HL-60/S4 treated with phorbol 12-myristate 13-acetate at 8.2 ng/mL for 4 days and 3 days (cell line): ENCODE results near the gene CACNA1D.

Experiments used
- in situ Hi-C: fragments of 300-500 bp; cut with MboI; formaldehyde crosslinking; loops from 2 replicates; pipeline ENCODE4 v1.15.0; 2022; ENCODE audit warnings: low sequenced_read_pairs

Gene CACNA1D

GRCh38 chr3:53733446-53733845, 239.0 kb downstream of the CACNA1D start:
- in situ Hi-C loops, result no loop called here

DNA sequence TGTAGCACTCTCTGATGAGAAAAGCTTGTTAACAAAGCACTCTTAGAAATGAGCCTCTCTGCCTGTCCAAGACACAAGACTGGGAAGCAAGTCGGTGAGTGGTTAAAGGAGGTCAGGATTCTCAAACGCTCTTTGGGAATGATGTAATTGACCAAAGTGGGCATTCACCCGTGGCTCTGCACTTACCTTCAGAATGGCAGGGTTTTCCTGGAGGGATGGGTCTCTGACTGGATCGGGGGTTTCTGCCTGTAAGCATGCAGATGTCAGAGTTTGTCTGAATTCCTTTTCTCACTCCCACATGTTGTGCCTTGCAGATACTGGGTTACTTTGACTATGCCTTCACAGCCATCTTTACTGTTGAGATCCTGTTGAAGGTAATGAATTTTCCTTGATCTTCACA, 245.6 kb downstream of the CACNA1D start:
- in situ Hi-C loops, result no loop called here

GRCh38 chr3:53740956-53741355, 246.5 kb downstream of the CACNA1D start:
- in situ Hi-C loops, result no loop called here

DNA sequence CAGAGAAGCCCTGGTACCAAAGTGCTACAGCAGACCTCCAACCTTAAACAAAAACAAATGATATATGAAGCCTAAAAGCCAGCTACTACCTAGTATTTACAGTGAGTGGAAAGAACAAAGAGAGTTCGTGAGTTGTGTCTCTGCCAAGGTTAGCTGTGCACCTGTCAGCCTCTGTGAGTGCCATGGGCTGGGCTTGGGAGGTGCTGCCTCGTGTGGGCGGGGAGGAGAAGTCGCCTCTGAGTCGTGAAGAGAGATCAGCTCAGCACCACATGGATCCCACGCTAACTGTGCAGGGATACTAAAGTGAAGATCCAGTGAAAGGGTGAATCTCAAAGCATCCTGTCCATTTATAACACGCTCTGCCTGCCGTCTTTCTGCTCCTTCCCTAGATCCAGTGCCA, 249.9 kb downstream of the CACNA1D start:
- in situ Hi-C loops, result no loop called here

DNA sequence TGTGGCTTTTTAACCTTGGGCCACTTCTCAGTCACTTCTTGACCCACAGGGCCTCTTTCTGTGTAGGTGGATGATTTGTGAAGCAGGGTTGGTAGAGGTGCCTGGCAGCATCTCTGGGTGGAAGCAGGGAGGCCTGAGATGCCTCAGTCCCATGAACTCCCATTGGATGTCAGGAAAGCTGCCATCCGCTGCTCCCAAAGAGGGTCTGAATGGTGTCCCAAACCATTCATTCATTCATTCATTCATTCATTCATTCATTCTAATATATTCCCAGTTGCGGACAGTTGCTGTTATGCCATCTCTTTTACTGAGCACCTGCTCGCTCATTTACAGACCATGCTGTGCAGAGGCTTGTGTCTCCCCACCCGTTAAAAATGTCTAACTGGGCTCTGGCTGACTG, 253.1 kb downstream of the CACNA1D start:
- in situ Hi-C loops, result no loop called here

GRCh38 chr3:53748512-53749271, 254.3 kb downstream of the CACNA1D start:
- in situ Hi-C loops, result no loop called here

- in situ Hi-C loops, result no loop called here
Observed at GRCh38 chr3:53749448-53749847, 255.0 kb downstream of the CACNA1D start.

- in situ Hi-C loops, result no loop called here
Observed at GRCh38 chr3:53750253-53751210, 256.1 kb downstream of the CACNA1D start.

- in situ Hi-C loops, result no loop called here
Observed at GRCh38 chr3:53753518-53754183, 259.2 kb downstream of the CACNA1D start.

DNA sequence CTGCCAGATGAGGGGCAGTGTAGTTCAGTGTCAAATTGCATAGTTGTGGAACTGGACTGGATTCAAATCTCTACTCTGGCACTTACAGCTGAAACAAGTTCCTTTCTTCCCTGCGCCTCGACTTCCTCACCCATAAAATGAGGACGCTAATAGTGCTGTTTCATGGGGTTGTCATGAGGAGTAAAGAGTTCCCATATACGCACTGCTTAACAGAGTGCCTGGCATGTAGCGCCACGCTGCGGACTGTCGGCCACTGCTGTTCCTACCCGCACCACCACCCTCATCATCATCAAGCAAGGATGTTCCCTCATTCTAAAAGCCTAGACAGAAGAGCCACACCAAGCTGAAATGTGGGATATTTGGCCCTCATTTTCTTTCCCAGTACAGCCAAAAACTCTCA, 259.9 kb downstream of the CACNA1D start:
- in situ Hi-C loops, result no loop called here

DNA sequence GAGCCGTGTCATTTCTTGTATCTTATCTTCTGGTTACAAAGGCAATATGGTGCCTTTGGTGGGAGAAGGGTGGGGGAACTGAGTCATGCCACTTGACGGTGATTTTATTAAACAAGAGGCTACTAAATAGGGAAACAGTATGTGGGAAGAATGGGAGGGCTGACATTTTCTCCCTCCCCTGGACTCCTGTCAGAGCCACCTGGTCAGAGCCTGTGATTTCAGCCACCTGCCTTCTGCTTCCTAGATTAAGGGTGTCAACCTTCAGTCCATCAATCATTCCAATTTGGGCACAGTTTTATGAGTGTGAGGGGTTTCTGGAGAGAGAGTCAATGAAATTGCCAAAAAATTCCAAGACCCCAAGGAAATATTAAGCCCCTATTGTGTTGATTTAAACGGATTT, 264.4 kb downstream of the CACNA1D start:
- in situ Hi-C loops, result no loop called here

DNA sequence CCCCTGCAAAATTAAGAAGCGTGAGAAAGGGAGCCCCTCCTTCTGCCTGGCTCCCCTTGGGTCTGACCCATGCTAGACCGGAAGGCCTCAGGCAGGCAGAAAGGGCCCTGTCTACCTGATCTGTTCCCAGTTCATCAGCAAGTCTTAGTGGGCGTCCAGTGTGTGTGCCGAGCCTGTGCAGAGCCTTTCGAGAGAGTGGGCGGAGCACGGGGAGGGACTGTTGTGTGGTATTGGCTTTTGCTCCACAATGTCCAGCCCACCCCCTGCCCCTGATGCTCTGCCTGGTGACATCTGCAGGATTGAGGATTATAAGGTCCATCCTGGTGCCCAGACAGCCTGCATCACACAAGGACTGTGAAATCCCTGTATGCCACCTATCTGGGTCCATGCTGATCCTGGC, 268.9 kb downstream of the CACNA1D start:
- in situ Hi-C loops, result no loop called here

DNA sequence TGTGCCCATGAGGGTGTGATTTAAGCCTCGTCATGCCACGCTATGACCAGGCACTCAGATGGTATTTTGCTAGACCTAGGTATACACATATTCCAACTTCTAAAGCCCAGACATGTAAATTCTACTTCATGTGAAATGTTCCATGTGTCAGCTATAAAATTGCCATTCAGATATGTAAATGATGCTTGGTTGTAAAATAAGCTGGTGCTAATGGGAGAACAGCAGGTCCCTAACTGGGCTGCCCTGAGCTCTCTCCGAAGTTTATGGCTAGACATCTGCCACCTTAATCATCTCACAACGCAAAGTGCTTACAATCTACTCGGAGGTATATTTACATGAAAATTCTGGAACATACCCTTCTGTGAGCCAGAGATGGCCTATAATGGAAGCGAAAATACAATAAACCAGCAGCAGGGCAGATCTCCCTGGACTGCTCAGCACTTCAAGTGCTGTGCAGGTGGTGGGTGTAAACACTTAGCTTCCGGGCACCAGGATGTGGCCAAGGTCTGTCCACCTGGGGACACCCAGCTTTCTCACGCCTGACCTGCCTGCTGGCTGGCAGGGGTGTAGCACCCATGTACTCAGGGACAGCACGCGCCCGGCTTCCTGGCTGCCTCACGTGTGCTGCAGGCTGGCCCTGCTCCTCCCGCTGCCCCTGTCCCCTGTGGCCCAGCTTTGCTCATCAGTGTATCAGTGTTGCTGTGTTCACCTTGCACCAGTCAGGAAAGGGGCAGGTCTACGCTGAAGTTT, 269.8 kb downstream of the CACNA1D start:
- in situ Hi-C loops, result no loop called here

DNA sequence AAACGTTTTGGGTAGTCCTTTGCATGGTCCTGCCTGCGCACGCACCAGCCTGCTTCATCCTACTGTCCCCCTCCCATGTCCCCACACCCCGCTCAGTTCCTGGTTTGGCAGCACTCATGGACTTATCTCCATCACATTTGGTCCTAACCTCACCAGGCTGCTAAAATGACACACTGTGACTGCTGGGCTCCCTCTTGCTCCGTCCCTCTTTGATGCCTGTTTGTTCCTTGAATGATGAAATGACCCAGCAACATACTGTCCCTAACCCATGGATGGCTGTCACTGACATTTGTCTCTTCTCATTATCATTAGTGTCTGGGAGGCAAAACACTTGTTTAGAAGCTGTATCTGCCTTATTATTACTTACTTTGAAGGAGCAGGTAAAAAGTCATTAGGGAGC, 271.3 kb downstream of the CACNA1D start:
- in situ Hi-C loops, result no loop called here

DNA sequence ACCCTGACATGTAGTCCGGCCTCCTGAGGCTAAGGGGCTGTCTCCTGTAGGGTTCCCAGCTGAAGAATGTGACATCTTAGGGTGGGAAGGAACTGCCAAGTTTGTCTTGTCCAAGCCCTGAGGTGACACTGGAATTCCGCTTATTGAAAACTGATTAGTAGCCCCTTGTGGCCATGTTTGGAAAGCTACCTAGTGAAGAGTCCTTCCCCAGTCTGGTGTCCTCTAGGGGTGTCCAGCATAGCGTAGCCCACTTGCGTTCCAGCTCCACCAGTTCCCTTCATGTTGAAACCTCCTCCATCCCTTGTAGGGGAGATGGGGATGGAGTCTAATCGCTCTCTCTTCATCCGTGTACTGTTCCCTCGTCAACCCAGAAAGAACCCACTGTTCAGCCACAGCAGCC, 272.3 kb downstream of the CACNA1D start:
- in situ Hi-C loops, result no loop called here

DNA sequence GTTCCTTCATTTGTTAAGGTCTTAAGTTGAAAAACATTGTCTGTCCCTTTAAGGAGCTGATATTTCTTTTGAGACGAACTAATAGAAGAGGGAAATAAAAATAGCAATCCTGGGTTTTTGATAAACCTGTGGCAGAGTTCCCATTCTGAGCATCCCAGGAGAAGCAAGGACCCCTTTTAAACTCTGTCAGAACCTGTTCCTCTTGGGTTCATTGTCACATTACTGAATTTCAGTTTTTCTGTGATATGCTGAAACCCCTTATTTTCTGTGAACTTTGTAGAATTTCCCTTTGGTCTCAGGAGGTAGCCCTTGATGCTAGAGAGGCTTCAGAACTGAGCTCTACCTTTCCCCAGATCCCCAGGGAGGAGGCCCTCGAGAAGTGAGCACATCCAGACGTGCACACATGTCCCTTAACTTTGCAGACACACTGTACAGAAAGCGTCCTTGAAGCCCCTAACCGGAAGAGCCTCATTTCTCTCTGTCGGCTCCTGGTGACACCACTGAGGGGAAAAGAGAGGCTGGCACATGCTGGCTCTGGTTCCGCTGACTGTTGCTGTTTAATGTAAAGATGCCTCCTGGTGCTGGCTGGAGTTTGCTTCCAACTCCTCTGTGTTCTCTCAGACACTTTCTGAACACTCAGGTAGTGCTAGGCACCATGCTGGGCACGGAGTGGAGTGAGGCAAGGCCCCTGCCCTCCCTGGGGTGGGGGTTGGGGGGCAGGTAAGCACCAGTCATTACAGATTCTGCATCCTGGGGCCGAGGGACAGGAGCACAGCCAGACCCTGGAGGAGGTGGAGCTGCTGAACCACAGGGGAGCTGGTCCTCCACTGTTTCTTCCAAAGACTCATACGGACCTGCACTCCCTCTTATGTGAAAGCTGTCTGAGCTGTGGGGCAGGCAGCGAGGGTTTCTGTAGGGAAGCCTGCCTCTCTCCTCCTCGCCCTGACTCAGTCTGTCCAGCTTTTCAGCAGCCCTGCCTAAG, 274.4 kb downstream of the CACNA1D start:
- in situ Hi-C loops, result no loop called here

GRCh38 chr3:53772562-53772961, 278.2 kb downstream of the CACNA1D start:
- in situ Hi-C loops, result no loop called here

DNA sequence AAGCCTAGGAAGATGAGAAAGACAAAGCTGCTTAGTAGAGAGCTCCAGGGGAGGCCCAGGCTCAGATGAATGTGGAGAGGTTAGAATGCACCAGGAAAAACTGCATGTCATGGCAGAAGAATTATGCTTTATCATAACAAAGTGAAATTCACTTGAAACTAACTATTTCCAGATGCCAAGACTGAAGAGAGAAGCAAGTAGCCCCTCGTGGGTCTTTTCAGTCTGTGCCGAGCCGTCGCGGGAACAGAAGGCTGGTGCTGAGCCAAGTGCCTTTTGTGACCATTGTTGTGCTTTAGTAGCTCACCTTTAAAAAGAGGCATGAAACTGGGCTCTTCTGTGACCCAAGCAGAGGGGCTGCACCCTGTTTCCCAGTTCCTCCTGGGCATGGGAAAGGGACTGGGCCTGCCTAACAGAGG, 278.6 kb downstream of the CACNA1D start:
- in situ Hi-C loops, result no loop called here

- in situ Hi-C loops, result no loop called here
Observed at GRCh38 chr3:53773611-53774368, 279.4 kb downstream of the CACNA1D start.
